NCI-H1930 (cell line): ENCODE data around the gene FANCC.
A peak's percentile ranks its signal among the peaks of the same experiment; 100 is the strongest.

Experiments
- DNase-seq, 2 experiments: peaks; one replicate each; lab custom pipeline; 2025; lab: John Stamatoyannopoulos, UW

Gene FANCC

GRCh38 chr9:95190413-95190812, 127.1 kb downstream of the FANCC start:
- no peak for DNase-seq

GRCh38 chr9:95189251-95190098, 128.0 kb downstream of the FANCC start:
- no peak for DNase-seq

DNA sequence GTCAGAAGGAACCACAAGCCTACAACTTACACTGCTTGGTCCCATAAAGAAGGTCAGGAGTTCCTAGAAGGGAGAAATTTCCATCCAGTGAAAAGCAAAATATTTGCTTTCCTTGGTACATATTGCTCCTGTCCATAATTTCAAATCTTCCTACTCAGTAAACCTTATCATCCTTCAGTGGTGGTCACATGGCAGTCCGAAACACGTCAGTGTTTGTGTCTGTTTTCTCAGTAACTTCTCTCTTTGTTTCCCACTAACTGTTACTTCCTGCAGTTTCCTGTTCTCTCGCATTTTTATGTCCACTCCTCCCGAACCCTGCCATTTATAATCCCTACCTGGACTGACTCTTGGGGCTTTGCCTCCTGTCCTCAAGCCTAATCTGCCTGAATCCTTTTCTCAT, 129.1 kb downstream of the FANCC start:
- DNase-seq, result no peak

GRCh38 chr9:95185956-95186355, 131.6 kb downstream of the FANCC start:
- no peak for DNase-seq

- DNase-seq, result no peak
These were observed 134.5 kb downstream of the FANCC start for GRCh38 chr9:95182854-95183563.

GRCh38 chr9:95181835-95182234, 135.7 kb downstream of the FANCC start:
- no peak for DNase-seq

- no peak for DNase-seq
These were observed 136.2 kb downstream of the FANCC start for GRCh38 chr9:95181226-95181818.

DNA sequence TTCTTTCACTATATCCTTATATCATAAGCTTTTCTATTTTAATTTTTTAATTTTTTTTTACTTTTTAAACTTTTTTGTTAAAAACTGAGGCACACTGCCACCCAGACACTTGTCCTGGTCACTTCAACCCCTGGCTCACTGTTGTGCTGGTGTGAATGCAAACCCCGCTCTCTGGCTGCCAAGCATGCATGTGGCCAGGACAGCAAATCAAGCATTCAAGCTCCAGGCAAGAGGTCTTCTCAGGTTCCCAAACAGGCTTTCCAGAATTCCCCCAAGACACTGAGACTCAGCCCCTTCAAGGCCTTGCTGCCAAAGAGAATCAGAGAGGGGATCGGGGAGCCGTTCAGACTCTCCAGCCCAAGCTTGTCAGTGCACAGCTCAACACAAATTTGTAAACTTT, 139.9 kb downstream of the FANCC start:
- no peak for DNase-seq

GRCh38 chr9:95176755-95177319, 140.7 kb downstream of the FANCC start:
- no peak for DNase-seq

DNA sequence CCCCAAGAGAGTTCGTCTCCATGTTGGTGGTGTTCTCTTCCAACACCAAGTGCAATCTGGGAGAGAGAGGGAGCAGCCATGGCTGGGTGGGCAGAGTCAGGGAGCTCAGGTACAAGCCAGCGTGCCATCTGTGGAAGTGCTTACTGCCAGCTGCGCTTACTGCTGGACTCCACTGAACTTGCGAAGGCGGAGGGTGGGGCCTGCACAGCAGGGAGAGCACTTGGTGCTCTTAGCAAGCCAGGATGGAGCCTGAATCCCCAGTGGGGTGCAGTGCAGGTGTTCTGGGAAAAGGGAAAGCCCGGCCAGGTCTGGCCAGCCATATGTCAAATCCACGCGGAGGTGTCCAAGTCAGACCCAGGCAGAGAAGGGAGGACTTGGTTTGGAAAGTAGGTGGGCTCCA, 142.0 kb downstream of the FANCC start:
- no peak for DNase-seq

GRCh38 chr9:95174038-95174437, 143.5 kb downstream of the FANCC start:
- DNase-seq, result no peak

- no peak for DNase-seq
These were observed 145.9 kb downstream of the FANCC start for GRCh38 chr9:95171596-95171995.

- DNase-seq, result peak; percentile 1 to 32
These were observed 146.5 kb downstream of the FANCC start for GRCh38 chr9:95171001-95171400.

GRCh38 chr9:95167998-95168397, 149.5 kb downstream of the FANCC start:
- no peak for DNase-seq

DNA sequence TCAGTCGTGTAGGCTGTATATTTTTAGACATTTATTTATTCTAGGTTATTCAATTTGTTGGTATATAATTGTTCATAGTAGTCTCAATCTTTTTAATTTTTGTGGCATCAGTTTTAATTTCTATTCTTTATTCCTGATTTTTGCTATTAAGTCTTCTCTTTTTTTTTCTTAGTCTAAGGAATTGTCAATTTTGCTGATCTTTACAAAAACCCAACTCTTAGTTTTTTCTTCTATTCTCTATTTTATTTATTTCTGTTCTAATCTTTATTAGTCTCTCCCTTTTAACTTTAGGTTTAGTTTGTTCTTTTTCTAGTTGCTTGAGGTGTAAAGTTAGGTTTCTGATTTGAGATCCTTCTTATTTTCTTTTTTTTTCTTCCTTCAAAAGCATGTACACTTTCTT, 152.5 kb downstream of the FANCC start:
- no peak for DNase-seq

DNA sequence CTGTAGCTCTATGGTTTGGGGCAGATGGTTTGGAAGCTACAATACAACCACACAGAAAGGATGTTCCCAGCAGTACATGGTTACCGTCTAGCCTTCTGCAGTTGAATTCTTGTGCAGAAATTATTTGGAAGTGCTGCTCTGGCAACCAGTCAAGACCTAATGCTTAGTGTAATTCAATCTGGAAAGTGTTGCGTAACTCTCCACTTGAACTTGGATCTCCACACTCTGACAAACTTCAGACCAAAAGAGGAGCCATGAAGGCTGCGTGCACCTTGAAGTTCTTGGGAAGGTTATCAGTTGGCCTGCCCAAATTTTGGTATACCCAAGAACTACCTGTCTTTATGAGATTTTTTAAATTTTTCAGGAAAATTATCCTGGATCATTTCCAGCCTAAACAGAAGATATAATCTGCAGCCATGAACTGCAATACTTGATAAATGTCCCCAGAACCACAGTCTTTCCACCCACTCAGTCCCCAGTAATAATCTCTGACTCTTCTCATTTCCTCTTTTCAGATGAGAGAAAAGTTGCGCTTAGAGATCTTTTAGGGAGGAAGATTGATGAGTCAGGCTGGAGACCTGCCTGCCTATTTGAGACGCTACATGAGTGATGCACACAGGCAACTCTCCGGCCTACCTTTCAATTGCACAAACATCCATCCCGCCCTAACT, 159.9 kb downstream of the FANCC start:
- DNase-seq, result no peak

DNA sequence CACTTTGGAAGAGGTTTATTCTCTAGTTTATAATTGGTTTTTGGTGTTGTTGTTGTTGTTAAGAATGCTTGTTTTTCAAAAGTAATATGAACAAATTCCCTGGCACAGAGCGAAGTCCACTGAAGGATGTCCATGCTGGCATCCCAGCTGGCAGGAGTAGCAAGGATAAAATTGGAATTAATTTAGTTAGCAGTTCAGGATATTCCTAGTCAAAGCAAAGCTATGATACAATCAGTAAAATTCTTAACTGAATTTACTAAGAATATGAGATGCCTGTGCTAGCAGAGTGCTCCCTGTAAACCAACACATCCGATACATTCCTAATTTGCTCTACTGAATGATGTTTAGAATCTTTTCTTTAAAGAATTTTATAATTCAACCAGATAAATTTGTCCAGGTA, 161.4 kb downstream of the FANCC start:
- DNase-seq, result no peak

- no peak for DNase-seq
These were observed 162.3 kb downstream of the FANCC start for GRCh38 chr9:95155220-95155619.

- no peak for DNase-seq
These were observed 166.6 kb downstream of the FANCC start for GRCh38 chr9:95150903-95151302.

- DNase-seq, result no peak
These were observed 169.3 kb downstream of the FANCC start for GRCh38 chr9:95148208-95148520.

- no peak for DNase-seq
These were observed 169.9 kb downstream of the FANCC start for GRCh38 chr9:95147452-95148207.
